A549 (cell line): ENCODE measurements around the gene GDF10. TPM values are rescaled to one million over a fixed set of nuclear protein-coding genes. Genes with fewer than 3 reads are reported as not detected.

Experiments
- ATAC-seq, 2 experiments: fragments of 200-7000 bp in 1 of 2; fragments of >200 bp in 1 of 2; cut with Nextera tagmentation in 1 of 2; cut with Tn5 transposase in 1 of 2; 3 replicates each; pipeline versions ENCODE4 v1.8.0 to v1.9.1; 2018 to 2020; ENCODE audit warnings: mild to moderate bottlenecking in 1 of 2, moderate library complexity in 1 of 2
- CTCF ChIA-PET: fragments of 300-600 bp; sonication (Branson Sonifier 250); formaldehyde crosslinking; extraction: SDS; loops from one replicate; lab custom pipeline; 2021; ENCODE audit warnings: antibody characterized with exemption, inconsistent platforms; lab: Yijun Ruan, JAX
- POLR2A ChIA-PET: fragments of 350-600 bp; formaldehyde crosslinking; extraction: SDS; loops from one replicate; lab custom pipeline; 2021; ENCODE audit warnings: antibody characterized with exemption, inconsistent platforms; lab: Yijun Ruan, JAX
- DNase-seq, 2 experiments: peaks; one replicate each; pipeline versions ENCODE4 v3.0.0 to v3.0.0-alpha.2; 2011 to 2016; ENCODE audit warnings: low read depth in 1 of 2, low spot score in 1 of 2
- FAIRE-seq: peaks from 2 replicates; lab custom pipeline; 2011; peaks lifted over from hg19 to GRCh38; lab: Jason Lieb, UNC
- H3K27ac ChIP-seq, 2 experiments: fragments of >200 bp; sonication (Bioruptor Twin); formaldehyde crosslinking; 3 replicates each; pipeline ENCODE4 v1.5.1; 2016 to 2017
- H3K4me1 ChIP-seq: fragments of >200 bp; sonication (Bioruptor Twin); formaldehyde crosslinking; 3 replicates; pipeline ENCODE4 v1.6.1; 2016
- H3K4me2 ChIP-seq: fragments of >200 bp; sonication (Bioruptor Twin); formaldehyde crosslinking; 3 replicates; pipeline ENCODE4 v1.6.1; 2016
- H3K4me3 ChIP-seq: fragments of >200 bp; sonication (Bioruptor Twin); formaldehyde crosslinking; 3 replicates; pipeline ENCODE4 v1.5.1; 2016
- H3K9me3 ChIP-seq: fragments of >200 bp; sonication (Bioruptor Twin); formaldehyde crosslinking; 3 replicates; pipeline ENCODE4 v1.6.1; 2016
- CBX8 ChIP-seq: fragments of 200-600 bp; sonication (generic); IDR thresholded peaks from 2 replicates; pipeline ENCODE4 v1.6.1; 2016
- CEBPB ChIP-seq, 2 experiments: fragments of >200 bp in 1 of 2; sonication (Bioruptor Twin) in 1 of 2; formaldehyde crosslinking in 1 of 2; IDR thresholded peaks; 2 replicates each; pipeline ENCODE4 v1.6.1; 2012 to 2016
- CHD2 ChIP-seq: fragments of 150-350 bp; IDR thresholded peaks from 2 replicates; pipeline ENCODE4 v1.6.1; 2014; ENCODE audit warnings: low read length; ENCODE audit not compliant: partially characterized antibody
- HDAC2 ChIP-seq: fragments of 200-600 bp; sonication (generic); IDR thresholded peaks from 2 replicates; pipeline ENCODE4 v1.6.1; 2016
- HMGXB4 ChIP-seq: fragments of 250-450 bp; sonication (Bioruptor Pico); IDR thresholded peaks from 2 replicates; pipeline ENCODE4 v1.5.0; 2021; ENCODE audit warnings: mild to moderate bottlenecking, moderate library complexity, borderline replicate concordance
- HOXB5 ChIP-seq: fragments of 250-450 bp; sonication (Bioruptor Pico); IDR thresholded peaks from 2 replicates; pipeline ENCODE4 v1.5.0; 2020; ENCODE audit warnings: mild to moderate bottlenecking, moderate library complexity
- JUNB ChIP-seq: fragments of >200 bp; sonication (Bioruptor Twin); formaldehyde crosslinking; IDR thresholded peaks from 2 replicates; pipeline ENCODE4 v1.6.1; 2016
- KDM5A ChIP-seq: fragments of 200-600 bp; sonication (generic); IDR thresholded peaks from 2 replicates; pipeline ENCODE4 v1.6.1; 2016; ENCODE audit warnings: antibody characterized with exemption, mild to moderate bottlenecking
- NPAS2 ChIP-seq: fragments of 250-450 bp; sonication (Bioruptor Pico); IDR thresholded peaks from 2 replicates; pipeline ENCODE4 v1.8.0; 2022; ENCODE audit warnings: mild to moderate bottlenecking, moderate library complexity, borderline replicate concordance
- PBX3 ChIP-seq: IDR thresholded peaks from 2 replicates; pipeline ENCODE4 v1.6.1; 2012
- RAD21 ChIP-seq, 2 experiments: fragments of >200 bp in 1 of 2; sonication (Bioruptor Twin) in 1 of 2; formaldehyde crosslinking in 1 of 2; IDR thresholded peaks in 1 of 2; conservative IDR thresholded peaks in 1 of 2; 2 replicates in 1 of 2; 3 replicates in 1 of 2; pipeline ENCODE4 v1.6.1; 2012 to 2018; ENCODE audit warnings: inconsistent platforms in 1 of 2
- RARB ChIP-seq: fragments of 250-450 bp; sonication (Bioruptor Pico); IDR thresholded peaks from 2 replicates; pipeline ENCODE4 v1.8.0; 2021; ENCODE audit warnings: mild to moderate bottlenecking, moderate library complexity
- RFX5 ChIP-seq: fragments of 450-650 bp; IDR thresholded peaks from 2 replicates; pipeline ENCODE4 v1.7.1; 2014; ENCODE audit warnings: antibody characterized with exemption, mild to moderate bottlenecking, moderate library complexity
- RNF2 ChIP-seq: fragments of 200-600 bp; sonication (generic); IDR thresholded peaks from 2 replicates; pipeline ENCODE4 v1.6.1; 2016; ENCODE audit warnings: low read depth, mild to moderate bottlenecking, antibody characterized with exemption, moderate library complexity, borderline replicate concordance
- TP53 ChIP-seq: fragments of 250-450 bp; sonication (Bioruptor Pico); IDR thresholded peaks from 2 replicates; pipeline ENCODE4 v1.5.0; 2021; ENCODE audit warnings: mild to moderate bottlenecking, moderate library complexity
- ZFP36 ChIP-seq: fragments of 450-650 bp; IDR thresholded peaks from 2 replicates; pipeline ENCODE4 v1.6.1; 2014; ENCODE audit warnings: borderline replicate concordance; ENCODE audit not compliant: partially characterized antibody
- ZNF302 ChIP-seq: fragments of 250-450 bp; sonication (Bioruptor Pico); IDR thresholded peaks from 2 replicates; pipeline ENCODE4 v1.9.0; 2021; ENCODE audit warnings: inconsistent platforms, mild to moderate bottlenecking, moderate library complexity
- ZSCAN20 ChIP-seq: fragments of 250-450 bp; sonication (Bioruptor Pico); IDR thresholded peaks from 2 replicates; pipeline ENCODE4 v1.8.0; 2022; ENCODE audit warnings: mild to moderate bottlenecking, moderate library complexity
- WGBS: methylation state at CpG from one replicate; pipeline ENCODE4 v1.1.6; 2017; ENCODE audit errors: missing lambda C conversion rate; 5-methylcytosine and 5-hydroxymethylcytosine counted together
- polyA plus RNA-seq, 4 experiments: library from polyadenylated mRNA; depleted of rRNA in 3 of 4; stranded (reverse); fragments of >200 nt; fragmentation: RNase III in 1 of 4; extraction: RNeasy Plus Mini Kit Qiagen cat#74134 plus additional on column Dnase treatment in 1 of 4; gene quantifications; 2 replicates in 3 of 4; 3 replicates in 1 of 4; pipeline ENCODE4 v1.2.3, GENCODE V29; 2011 to 2017
- TF ChIP-seq, protein P1 (sequence below): fragments of 200-600 bp; sonication (generic); IDR thresholded peaks from 2 replicates; pipeline ENCODE4 v1.6.1; 2016; ENCODE audit warnings: antibody characterized with exemption, mild to moderate bottlenecking, moderate library complexity
- TF ChIP-seq, protein P2 (sequence below): fragments of 150-350 bp; IDR thresholded peaks from 2 replicates; pipeline ENCODE4 v1.6.1; 2014; ENCODE audit warnings: low read depth, mild to moderate bottlenecking, low read length
- TF ChIP-seq, protein P3 (sequence below): fragments of >200 bp; sonication (Bioruptor Twin); formaldehyde crosslinking; IDR thresholded peaks from 3 replicates; pipeline ENCODE4 v1.6.1; 2016
- TF ChIP-seq, protein P4 (sequence below): fragments of 250-450 bp; sonication (Bioruptor Pico); IDR thresholded peaks from 2 replicates; pipeline ENCODE4 v1.5.0; 2020; ENCODE audit warnings: low read depth, mild to moderate bottlenecking, moderate library complexity
- TF ChIP-seq, protein P5 (sequence below): fragments of >200 bp; sonication (Bioruptor Twin); formaldehyde crosslinking; IDR thresholded peaks from 3 replicates; pipeline ENCODE4 v1.5.1; 2016

The GDF10 gene
- polyA plus RNA-seq, 2 of the 4 experiments (the other 2 are of a cell fraction), result 0.10 TPM; not detected in 1

DNA sequence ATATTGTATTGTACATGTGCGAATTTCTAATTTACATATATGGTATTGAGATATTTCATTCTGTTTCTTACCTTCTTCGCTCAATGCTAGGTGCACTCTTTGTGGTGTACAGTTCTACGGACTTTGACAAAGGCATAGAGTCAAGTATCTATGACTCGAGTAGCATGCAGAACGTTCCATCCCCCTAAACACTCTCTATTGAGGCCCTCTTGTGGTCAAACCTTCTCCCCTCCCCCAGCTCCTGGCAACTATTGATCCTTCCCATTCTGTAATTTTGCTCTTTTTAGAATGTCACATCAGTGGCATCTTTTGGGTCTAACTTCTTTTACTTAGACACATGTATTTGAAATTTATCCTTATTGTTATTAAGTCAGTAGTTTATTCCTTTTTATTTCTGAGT lies 30.7 kb upstream of the GDF10 start:
- POLR2A ChIA-PET, result no interaction called here
- ATAC-seq (no peak), FAIRE-seq (no peak), DNase-seq (no peak)
- no peaks in the 10 kb centered on the region for H3K4me1 ChIP-seq
- H3K4me2 ChIP-seq, result no peak overlapping the region
- CTCF ChIA-PET, result interaction anchor here (0.9 to 1.2 kb wide), 2 partner anchors 221 to 245 kb away, joined by 3 to 4 read pairs; no protein-coding TSS in a partner anchor
- 16% methylated on average over 5 of the region's 5 CpGs for WGBS
- TF ChIP-seq RFX5, result no peak
- TF ChIP-seq RAD21 (conservative IDR thresholded peaks at IDR 0.05 in 1 of 2, IDR thresholded peaks at IDR 0.05 in 1 of 2), result peak in 1 of 2 experiments; percentile 22; a peak in 2 of 5 replicates
- TF ChIP-seq HMGXB4 (CRISPR knock-in tag), result no peak
- TF ChIP-seq CHD2, result no peak
- no peak for TF ChIP-seq ZSCAN20
- no peak for TF ChIP-seq HOXB5 (CRISPR knock-in tag)
- no peak overlapping the region for H3K27ac ChIP-seq
- H3K9me3 ChIP-seq, result peaks cover 44% of the 10 kb centered on the region
- no peak overlapping the region for H3K4me3 ChIP-seq

GRCh38 chr10:47276071-47276470 lies 23.9 kb upstream of the GDF10 start:
- FAIRE-seq (no peak), DNase-seq (no peak), ATAC-seq (no peak)
- ChIA-PET POLR2A (no interaction called here), CTCF (interaction anchor here (1.0 to 1.7 kb wide), 2 partner anchors 14 to 251 kb away, joined by 4 to 6 read pairs; no protein-coding TSS in a partner anchor)
- TF ChIP-seq, protein P1, sequence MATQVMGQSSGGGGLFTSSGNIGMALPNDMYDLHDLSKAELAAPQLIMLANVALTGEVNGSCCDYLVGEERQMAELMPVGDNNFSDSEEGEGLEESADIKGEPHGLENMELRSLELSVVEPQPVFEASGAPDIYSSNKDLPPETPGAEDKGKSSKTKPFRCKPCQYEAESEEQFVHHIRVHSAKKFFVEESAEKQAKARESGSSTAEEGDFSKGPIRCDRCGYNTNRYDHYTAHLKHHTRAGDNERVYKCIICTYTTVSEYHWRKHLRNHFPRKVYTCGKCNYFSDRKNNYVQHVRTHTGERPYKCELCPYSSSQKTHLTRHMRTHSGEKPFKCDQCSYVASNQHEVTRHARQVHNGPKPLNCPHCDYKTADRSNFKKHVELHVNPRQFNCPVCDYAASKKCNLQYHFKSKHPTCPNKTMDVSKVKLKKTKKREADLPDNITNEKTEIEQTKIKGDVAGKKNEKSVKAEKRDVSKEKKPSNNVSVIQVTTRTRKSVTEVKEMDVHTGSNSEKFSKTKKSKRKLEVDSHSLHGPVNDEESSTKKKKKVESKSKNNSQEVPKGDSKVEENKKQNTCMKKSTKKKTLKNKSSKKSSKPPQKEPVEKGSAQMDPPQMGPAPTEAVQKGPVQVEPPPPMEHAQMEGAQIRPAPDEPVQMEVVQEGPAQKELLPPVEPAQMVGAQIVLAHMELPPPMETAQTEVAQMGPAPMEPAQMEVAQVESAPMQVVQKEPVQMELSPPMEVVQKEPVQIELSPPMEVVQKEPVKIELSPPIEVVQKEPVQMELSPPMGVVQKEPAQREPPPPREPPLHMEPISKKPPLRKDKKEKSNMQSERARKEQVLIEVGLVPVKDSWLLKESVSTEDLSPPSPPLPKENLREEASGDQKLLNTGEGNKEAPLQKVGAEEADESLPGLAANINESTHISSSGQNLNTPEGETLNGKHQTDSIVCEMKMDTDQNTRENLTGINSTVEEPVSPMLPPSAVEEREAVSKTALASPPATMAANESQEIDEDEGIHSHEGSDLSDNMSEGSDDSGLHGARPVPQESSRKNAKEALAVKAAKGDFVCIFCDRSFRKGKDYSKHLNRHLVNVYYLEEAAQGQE, result no peak
- TF ChIP-seq KDM5A (no peak), PBX3 (no peak), ZNF302 (CRISPR knock-in tag) (no peak), CBX8 (no peak), HDAC2 (no peak), RARB (no peak), ZFP36 (no peak), CEBPB (IDR thresholded peaks at IDR 0.05) (no peak), TP53 (CRISPR knock-in tag) (no peak), RNF2 (no peak), JUNB (no peak), NPAS2 (CRISPR knock-in tag) (no peak)
- TF ChIP-seq, protein P2, sequence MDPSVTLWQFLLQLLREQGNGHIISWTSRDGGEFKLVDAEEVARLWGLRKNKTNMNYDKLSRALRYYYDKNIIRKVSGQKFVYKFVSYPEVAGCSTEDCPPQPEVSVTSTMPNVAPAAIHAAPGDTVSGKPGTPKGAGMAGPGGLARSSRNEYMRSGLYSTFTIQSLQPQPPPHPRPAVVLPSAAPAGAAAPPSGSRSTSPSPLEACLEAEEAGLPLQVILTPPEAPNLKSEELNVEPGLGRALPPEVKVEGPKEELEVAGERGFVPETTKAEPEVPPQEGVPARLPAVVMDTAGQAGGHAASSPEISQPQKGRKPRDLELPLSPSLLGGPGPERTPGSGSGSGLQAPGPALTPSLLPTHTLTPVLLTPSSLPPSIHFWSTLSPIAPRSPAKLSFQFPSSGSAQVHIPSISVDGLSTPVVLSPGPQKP, result no peak
- TF ChIP-seq, protein P3, sequence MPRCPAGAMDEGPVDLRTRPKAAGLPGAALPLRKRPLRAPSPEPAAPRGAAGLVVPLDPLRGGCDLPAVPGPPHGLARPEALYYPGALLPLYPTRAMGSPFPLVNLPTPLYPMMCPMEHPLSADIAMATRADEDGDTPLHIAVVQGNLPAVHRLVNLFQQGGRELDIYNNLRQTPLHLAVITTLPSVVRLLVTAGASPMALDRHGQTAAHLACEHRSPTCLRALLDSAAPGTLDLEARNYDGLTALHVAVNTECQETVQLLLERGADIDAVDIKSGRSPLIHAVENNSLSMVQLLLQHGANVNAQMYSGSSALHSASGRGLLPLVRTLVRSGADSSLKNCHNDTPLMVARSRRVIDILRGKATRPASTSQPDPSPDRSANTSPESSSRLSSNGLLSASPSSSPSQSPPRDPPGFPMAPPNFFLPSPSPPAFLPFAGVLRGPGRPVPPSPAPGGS, result no peak
- TF ChIP-seq, protein P4, sequence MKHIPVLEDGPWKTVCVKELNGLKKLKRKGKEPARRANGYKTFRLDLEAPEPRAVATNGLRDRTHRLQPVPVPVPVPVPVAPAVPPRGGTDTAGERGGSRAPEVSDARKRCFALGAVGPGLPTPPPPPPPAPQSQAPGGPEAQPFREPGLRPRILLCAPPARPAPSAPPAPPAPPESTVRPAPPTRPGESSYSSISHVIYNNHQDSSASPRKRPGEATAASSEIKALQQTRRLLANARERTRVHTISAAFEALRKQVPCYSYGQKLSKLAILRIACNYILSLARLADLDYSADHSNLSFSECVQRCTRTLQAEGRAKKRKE (CRISPR knock-in tag), result no peak
- TF ChIP-seq, protein P5, sequence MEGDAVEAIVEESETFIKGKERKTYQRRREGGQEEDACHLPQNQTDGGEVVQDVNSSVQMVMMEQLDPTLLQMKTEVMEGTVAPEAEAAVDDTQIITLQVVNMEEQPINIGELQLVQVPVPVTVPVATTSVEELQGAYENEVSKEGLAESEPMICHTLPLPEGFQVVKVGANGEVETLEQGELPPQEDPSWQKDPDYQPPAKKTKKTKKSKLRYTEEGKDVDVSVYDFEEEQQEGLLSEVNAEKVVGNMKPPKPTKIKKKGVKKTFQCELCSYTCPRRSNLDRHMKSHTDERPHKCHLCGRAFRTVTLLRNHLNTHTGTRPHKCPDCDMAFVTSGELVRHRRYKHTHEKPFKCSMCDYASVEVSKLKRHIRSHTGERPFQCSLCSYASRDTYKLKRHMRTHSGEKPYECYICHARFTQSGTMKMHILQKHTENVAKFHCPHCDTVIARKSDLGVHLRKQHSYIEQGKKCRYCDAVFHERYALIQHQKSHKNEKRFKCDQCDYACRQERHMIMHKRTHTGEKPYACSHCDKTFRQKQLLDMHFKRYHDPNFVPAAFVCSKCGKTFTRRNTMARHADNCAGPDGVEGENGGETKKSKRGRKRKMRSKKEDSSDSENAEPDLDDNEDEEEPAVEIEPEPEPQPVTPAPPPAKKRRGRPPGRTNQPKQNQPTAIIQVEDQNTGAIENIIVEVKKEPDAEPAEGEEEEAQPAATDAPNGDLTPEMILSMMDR, result no peak
- H3K4me3 ChIP-seq, result no peak overlapping the region
- peaks cover 12% of the 10 kb centered on the region; the same call in 1 of the 3 replicates for H3K9me3 ChIP-seq
- H3K27ac ChIP-seq, result no peak overlapping the region
- 4% methylated on average over 2 of the region's 2 CpGs for WGBS
- H3K4me2 ChIP-seq, result no peak overlapping the region
- no peaks in the 10 kb centered on the region for H3K4me1 ChIP-seq
